GM19455 (cell line): Measurements from ENCODE around the gene CHAF1A.

Experiments used
- ATAC-seq: cut with Tn5 transposase; IDR thresholded peaks from one replicate; pipeline ENCODE4 v1.9.1; 2021; ENCODE audit not compliant: unreplicated experiment

The CHAF1A gene

DNA sequence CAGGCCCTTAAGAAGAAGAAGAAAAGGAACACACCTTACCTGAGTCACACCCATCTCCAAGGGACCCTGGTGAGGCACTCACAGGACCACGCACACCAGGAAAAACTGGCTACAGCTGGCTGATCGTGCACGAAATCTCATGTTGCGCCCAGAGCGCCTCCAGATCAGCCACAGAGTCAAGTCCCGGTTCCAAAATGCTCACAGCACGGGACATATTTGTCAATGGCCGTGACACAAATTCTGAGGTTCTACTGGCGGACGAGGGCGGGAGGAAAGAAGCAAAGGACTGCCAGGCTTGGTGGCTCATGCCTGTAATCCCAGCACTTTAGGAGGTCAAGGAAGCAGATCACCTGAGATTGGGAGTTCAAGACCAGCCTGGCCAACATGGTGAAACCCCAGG, 23.6 kb upstream of the CHAF1A start:
- no peak for ATAC-seq

- no peak for ATAC-seq
Measured at GRCh38 chr19:4379383-4380253, 22.8 kb upstream of the CHAF1A start.

- no peak for ATAC-seq
Measured at GRCh38 chr19:4380254-4380727, 22.1 kb upstream of the CHAF1A start.

- no peak for ATAC-seq
Measured at GRCh38 chr19:4385291-4386040, 17.0 kb upstream of the CHAF1A start.

DNA sequence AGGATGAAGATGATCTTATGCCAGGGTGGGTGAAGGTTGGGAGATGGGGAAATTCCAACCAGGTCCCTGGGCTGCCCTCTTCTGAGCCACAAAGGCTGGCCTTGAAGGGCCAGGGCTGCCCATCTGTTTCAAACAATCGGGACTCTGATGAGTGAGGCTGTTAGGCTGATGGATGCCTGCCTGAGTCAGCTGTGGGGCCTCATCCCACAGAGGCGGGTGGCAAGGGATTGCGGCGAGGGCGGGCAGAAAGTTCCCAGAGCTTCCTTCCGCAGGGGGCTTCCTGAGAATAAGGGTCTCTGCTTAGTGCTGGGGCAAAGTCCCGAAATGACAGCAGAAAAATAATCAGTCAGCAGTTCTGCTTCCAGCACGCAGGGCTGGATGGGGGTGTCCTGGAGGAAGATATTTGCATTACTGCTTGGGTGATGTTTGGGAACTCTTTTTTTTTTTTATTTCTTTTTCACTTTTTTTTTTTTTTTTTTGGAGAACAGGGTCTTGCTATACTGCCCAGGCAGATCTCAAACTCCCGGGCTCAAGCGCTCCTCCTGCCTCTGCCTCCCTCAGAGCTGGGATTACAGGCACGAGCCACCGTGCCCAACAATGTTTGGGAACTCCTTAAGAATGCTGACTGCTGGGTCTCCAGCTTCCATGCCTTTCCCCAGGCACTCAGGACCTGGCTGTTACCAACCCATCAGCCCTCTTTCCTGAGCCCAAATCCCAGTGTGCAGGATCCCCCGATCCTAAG, 16.2 kb upstream of the CHAF1A start:
- ATAC-seq: no peak

GRCh38 chr19:4388337-4389063, 13.9 kb upstream of the CHAF1A start:
- ATAC-seq: no peak

- no peak for ATAC-seq
Measured at GRCh38 chr19:4389064-4389375, 13.4 kb upstream of the CHAF1A start.

GRCh38 chr19:4389511-4390016, 12.9 kb upstream of the CHAF1A start:
- ATAC-seq: no peak

DNA sequence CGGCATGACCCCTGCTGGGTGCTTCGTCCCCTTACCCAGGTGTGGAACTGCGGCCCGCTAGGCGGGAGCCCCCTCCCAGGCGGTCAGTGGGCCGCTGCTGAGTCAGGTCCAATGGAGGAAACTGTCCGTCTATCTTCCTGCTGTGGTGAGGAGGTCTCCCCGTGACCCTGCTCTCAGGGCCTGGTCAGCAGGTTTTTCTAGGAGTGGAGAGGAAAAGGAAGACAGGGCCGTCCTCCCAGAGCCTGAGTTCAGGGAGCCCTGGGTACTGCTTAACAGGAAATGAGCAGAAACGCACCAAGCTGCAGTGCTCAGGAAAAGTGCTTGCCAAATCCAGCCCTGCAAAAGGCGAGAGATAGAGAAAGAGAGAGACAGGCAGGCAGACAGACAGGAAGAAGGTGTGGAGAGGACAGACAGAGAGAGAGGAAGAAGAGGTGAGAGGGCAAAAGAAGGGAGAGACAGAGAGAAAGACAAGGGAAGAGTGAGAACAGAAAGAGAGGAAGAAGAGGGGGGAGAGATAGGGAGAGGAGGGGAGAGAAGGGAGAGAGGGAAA, 12.3 kb upstream of the CHAF1A start:
- no peak for ATAC-seq

GRCh38 chr19:4390567-4391305, 11.7 kb upstream of the CHAF1A start:
- no peak for ATAC-seq

DNA sequence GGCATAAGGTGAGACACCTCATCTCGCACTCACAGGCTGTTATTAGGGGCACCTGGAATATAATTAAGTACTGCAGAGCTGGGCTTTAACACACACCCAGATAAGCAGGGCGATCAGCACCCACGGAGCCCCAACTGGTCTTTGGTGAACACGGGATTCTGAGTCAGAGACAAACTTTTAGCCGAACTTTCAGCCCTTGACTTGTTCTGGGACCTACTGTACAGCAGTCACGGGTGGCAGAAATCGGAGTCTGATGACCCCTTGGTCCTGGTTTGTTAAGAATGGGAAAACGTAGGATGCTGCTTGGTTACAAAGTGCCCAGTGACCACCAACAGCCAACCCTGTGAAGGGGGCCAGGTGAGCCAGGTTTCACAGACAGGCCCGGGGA, 11.1 kb upstream of the CHAF1A start:
- ATAC-seq: no peak

GRCh38 chr19:4391701-4392483, 10.5 kb upstream of the CHAF1A start:
- no peak for ATAC-seq

GRCh38 chr19:4393947-4394590, 8.4 kb upstream of the CHAF1A start:
- no peak for ATAC-seq

DNA sequence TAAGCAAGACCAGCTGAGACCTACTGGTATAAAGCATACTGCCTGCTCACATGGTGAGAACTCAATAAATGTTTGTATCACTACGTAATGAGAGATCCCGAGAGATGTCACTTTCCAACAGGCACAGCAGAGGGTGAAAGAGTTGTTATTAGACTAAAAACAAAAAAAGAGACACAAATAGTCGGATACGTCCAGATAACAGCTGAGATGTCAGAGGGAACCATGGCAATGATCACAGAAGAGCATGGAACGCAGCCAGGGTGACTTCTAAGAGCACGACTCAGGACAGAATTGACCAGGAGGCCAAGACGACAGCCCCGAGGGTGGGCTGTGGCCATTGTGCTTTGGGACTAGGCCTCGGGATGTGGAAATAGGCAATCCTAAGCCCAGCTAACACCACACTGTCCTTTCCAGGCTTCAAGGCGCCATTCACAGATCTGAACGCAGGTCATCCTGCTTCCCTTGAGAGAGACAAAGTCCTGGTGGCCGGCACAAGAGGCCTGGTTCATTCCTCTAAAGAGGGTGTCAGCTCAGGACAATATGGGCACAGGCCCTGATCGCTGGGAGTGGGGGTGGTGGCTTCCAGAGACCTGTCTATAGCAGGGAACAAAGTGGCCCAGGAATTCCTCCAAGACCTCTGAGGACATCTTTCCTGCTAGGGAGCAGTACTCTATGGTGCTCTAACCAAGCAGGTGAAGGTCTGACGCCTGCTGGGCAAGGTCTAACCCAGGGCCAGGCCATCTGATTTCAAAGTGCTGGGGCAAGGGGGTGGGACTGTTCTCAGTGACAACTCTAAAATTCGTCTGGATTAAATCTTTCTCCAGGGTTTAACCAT, 5.3 kb upstream of the CHAF1A start:
- ATAC-seq: no peak

DNA sequence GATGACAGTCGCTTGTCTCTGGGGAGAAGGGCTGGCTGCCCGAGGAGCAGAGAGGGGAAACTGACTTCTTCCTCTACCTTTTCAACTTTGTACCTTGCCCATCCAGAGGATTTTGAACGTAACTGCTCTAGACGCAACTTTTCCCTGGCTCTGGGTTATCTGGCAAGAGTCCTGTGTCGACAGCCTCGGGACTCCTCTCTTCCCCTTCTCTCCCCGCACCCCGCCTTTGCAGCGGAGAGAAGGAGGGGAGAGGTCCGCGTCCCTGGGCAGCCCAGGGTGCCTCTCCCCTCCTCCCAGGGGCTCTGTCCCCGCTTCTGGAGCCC, 2.7 kb upstream of the CHAF1A start:
- peak; percentile 17 for ATAC-seq

- ATAC-seq: peak; percentile 54
Measured at GRCh38 chr19:4400135-4400936, 2.1 kb upstream of the CHAF1A start, which contains the start of gene SH3GL1. Gene SH3GL1, minus strand, starts transcription at chr19:4400547. Its CDS starts 179 bp downstream, at chr19:4400368.

GRCh38 chr19:4401769-4402170, 670 bp upstream of the CHAF1A start:
- no peak for ATAC-seq
